Neural progenitor cell (in vitro differentiated cells): ENCODE measurements around the gene C4orf50. TPM values are rescaled to one million over a fixed set of nuclear protein-coding genes. Genes with fewer than 3 reads are reported as not detected.

ENCODE experiments used
- DNase-seq: peaks from one replicate; pipeline ENCODE4 v3.0.0-alpha.2; 2016; ENCODE audit warnings: low spot score
- H2AFZ ChIP-seq: fragments of 200-600 bp; sonication (generic); replicated peaks from 2 replicates; pipeline ENCODE4 v1.6.1; 2016; ENCODE audit warnings: antibody characterized with exemption
- H3F3A ChIP-seq: fragments of 200-600 bp; sonication (generic); 2 replicates; pipeline ENCODE4 v1.6.1; 2016; ENCODE audit warnings: antibody characterized with exemption, low read depth
- H3K27ac ChIP-seq: fragments of 200-600 bp; sonication (generic); 2 replicates; pipeline ENCODE4 v1.5.1; 2016; ENCODE audit warnings: mild to moderate bottlenecking
- H3K27me3 ChIP-seq: fragments of 200-600 bp; sonication (generic); 2 replicates; pipeline ENCODE4 v1.6.1; 2016; ENCODE audit warnings: mild to moderate bottlenecking, moderate library complexity
- H3K36me3 ChIP-seq: fragments of 200-600 bp; sonication (generic); 2 replicates; pipeline ENCODE4 v1.5.1; 2016
- H3K4me1 ChIP-seq: fragments of 200-600 bp; sonication (generic); 2 replicates; pipeline ENCODE4 v1.6.1; 2016; ENCODE audit warnings: mixed run types
- H3K4me2 ChIP-seq: fragments of 200-600 bp; sonication (generic); 2 replicates; pipeline ENCODE4 v1.6.1; 2016
- H3K4me3 ChIP-seq: fragments of 200-600 bp; sonication (generic); 2 replicates; pipeline ENCODE4 v1.5.1; 2016
- H3K79me2 ChIP-seq: fragments of 200-600 bp; sonication (generic); 2 replicates; pipeline ENCODE4 v1.6.1; 2016; ENCODE audit warnings: low read depth
- H3K9ac ChIP-seq: fragments of 200-600 bp; sonication (generic); 2 replicates; pipeline ENCODE4 v1.6.1; 2016
- H3K9me3 ChIP-seq: fragments of 200-600 bp; sonication (generic); 2 replicates; pipeline ENCODE4 v1.5.1; 2016; ENCODE audit warnings: low read depth
- H4K20me1 ChIP-seq: fragments of 200-600 bp; sonication (generic); 2 replicates; pipeline ENCODE4 v1.6.1; 2016; ENCODE audit warnings: low read depth
- H3K27ac Mint-ChIP-seq: 3 replicates; pipeline ENCODE4 v1.8.0; 2021; ENCODE audit warnings: mixed read lengths
- H3K27me3 Mint-ChIP-seq: 2 replicates; pipeline ENCODE4 v1.8.0; 2022; ENCODE audit warnings: low read depth, mild to moderate bottlenecking, inconsistent platforms, moderate library complexity, mixed read lengths; ENCODE audit not compliant: insufficient read depth
- H3K36me3 Mint-ChIP-seq: 3 replicates; pipeline ENCODE4 v1.8.0; 2021; ENCODE audit warnings: mixed read lengths
- H3K4me1 Mint-ChIP-seq: 3 replicates; pipeline ENCODE4 v1.8.0; 2021; ENCODE audit warnings: mixed read lengths
- H3K4me3 Mint-ChIP-seq: 3 replicates; pipeline ENCODE4 v1.8.0; 2021; ENCODE audit warnings: mild to moderate bottlenecking, moderate library complexity, mixed read lengths
- H3K9me3 Mint-ChIP-seq: 3 replicates; pipeline ENCODE4 v1.8.0; 2020; ENCODE audit warnings: mixed read lengths
- EZH2 ChIP-seq: fragments of 200-600 bp; sonication (generic); IDR thresholded peaks from 2 replicates; pipeline ENCODE4 v1.6.1; 2017; ENCODE audit warnings: antibody characterized with exemption, mild to moderate bottlenecking, moderate library complexity
- EZH2phosphoT487 ChIP-seq: fragments of 200-600 bp; sonication (generic); IDR thresholded peaks from 2 replicates; pipeline ENCODE4 v1.6.1; 2017; ENCODE audit warnings: antibody characterized with exemption
- total RNA-seq: library from RNA; depleted of rRNA; stranded (reverse); fragments of >200 nt; gene quantifications from 2 replicates; pipeline ENCODE4 v1.2.3, GENCODE V29; 2015; ENCODE audit warnings: low replicate concordance
- TF ChIP-seq, protein P1 (sequence below): fragments of 200-600 bp; sonication (generic); IDR thresholded peaks from 2 replicates; pipeline ENCODE4 v1.5.1; 2017; ENCODE audit warnings: antibody characterized with exemption, mild to moderate bottlenecking

Gene C4orf50
- total RNA-seq, 1 donor from 2014 or later = 0.32 TPM

DNA sequence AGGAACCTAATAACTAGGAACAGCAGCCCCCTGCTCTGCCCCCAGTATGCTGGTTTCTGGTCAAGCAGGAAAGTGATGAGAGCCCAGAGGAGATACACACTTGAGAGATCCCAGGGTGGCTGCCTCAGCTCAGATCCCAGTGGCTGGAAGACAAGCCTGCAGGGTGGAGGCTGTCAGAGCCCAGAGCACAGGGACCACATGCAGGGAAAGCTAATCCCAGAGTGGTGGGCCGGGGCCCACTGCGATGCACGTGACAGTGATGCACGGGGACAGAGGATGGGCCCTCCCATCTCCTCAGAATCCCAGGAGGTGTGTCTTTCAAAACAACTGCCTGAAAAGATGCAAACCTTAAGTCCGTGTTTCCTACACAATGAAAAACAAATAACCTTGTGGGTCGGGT, 96.2 kb downstream of the C4orf50 start:
- TF ChIP-seq EZH2 = no peak
- TF ChIP-seq EZH2phosphoT487 = no peak
- TF ChIP-seq, protein P1, sequence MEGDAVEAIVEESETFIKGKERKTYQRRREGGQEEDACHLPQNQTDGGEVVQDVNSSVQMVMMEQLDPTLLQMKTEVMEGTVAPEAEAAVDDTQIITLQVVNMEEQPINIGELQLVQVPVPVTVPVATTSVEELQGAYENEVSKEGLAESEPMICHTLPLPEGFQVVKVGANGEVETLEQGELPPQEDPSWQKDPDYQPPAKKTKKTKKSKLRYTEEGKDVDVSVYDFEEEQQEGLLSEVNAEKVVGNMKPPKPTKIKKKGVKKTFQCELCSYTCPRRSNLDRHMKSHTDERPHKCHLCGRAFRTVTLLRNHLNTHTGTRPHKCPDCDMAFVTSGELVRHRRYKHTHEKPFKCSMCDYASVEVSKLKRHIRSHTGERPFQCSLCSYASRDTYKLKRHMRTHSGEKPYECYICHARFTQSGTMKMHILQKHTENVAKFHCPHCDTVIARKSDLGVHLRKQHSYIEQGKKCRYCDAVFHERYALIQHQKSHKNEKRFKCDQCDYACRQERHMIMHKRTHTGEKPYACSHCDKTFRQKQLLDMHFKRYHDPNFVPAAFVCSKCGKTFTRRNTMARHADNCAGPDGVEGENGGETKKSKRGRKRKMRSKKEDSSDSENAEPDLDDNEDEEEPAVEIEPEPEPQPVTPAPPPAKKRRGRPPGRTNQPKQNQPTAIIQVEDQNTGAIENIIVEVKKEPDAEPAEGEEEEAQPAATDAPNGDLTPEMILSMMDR = no peak
- Histone ChIP-seq H3K4me2 (no peak overlapping the region), H3K9me3 (no peaks in the 10 kb centered on the region), H3K27me3 (no peaks in the 10 kb centered on the region), H4K20me1 (no peaks in the 10 kb centered on the region), H3F3A (no peaks in the 10 kb centered on the region), H3K27ac (no peak overlapping the region), H3K9ac (no peak overlapping the region), H3K79me2 (no peaks in the 10 kb centered on the region), H3K36me3 (no peaks in the 10 kb centered on the region), H3K4me3 (no peak overlapping the region), H2AFZ (no peak overlapping the region), H3K4me1 (peaks cover 10% of the 10 kb centered on the region)
- H3K4me3 Mint-ChIP-seq = no peak overlapping the region
- no peaks in the 10 kb centered on the region for H3K36me3 Mint-ChIP-seq
- H3K9me3 Mint-ChIP-seq = no peaks in the 10 kb centered on the region
- peaks cover 2% of the 10 kb centered on the region for H3K27me3 Mint-ChIP-seq
- peaks cover 30% of the 10 kb centered on the region for H3K4me1 Mint-ChIP-seq
- no peak overlapping the region for H3K27ac Mint-ChIP-seq
- peak; percentile 51 for DNase-seq

DNA sequence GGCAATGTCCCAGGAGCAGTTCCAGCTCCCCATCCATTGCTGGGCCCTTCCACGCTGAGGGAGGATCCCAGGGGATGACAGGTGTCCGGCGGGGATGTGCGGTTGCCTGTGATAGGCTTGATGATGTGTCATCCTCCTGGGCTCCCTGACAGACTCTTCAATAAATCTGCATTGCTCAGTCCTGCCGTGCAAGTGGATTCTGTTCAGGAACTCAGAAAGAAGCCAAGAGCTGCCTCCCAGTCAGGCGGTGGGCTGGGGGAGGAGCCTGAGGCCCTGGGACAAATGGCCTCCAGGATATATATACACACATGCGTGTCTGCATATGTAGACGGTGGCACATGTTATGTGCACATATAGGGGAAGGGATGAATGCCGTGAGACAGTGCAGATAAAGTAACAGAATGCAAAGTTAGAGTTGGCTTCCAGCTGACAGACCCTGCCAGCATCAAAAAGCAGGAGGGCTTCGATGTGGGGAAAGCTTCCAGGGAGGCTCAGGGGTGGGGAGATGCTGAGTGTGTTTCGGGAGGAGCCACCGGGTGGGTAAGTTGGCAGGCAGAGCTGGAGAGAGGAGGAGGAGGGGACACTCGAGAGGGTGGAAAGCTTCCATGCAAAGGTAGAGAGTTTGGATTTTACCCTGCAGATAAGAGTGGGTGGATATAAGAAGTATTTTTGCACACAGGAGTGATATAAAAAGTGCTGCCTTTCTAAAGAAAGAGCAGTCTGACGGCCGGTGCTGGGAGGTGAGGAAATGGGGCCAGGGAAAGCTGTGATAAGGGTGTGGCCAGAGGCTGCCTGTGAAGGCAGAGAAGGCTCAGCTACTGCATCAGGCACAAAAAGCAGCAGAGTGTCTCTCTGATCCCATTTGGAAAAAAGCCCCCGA, 96.9 kb downstream of the C4orf50 start:
- Histone ChIP-seq H3K27me3 (no peaks in the 10 kb centered on the region), H3K36me3 (no peaks in the 10 kb centered on the region), H3K9ac (no peak overlapping the region), H3K4me3 (no peak overlapping the region), H4K20me1 (no peaks in the 10 kb centered on the region), H3K4me1 (peaks cover 10% of the 10 kb centered on the region), H2AFZ (peak overlapping the region; percentile 34), H3K4me2 (no peak overlapping the region), H3K79me2 (no peaks in the 10 kb centered on the region), H3F3A (no peaks in the 10 kb centered on the region), H3K9me3 (no peaks in the 10 kb centered on the region), H3K27ac (no peak overlapping the region)
- H3K27me3 Mint-ChIP-seq = peaks cover 2% of the 10 kb centered on the region
- peak overlapping the region; percentile 7 for H3K27ac Mint-ChIP-seq
- DNase-seq = no peak
- H3K4me1 Mint-ChIP-seq = peaks cover 27% of the 10 kb centered on the region
- no peak for TF ChIP-seq EZH2phosphoT487
- TF ChIP-seq, protein P1 = no peak
- TF ChIP-seq EZH2 = no peak
- H3K4me3 Mint-ChIP-seq = no peak overlapping the region
- H3K36me3 Mint-ChIP-seq = no peaks in the 10 kb centered on the region
- no peaks in the 10 kb centered on the region for H3K9me3 Mint-ChIP-seq

DNA sequence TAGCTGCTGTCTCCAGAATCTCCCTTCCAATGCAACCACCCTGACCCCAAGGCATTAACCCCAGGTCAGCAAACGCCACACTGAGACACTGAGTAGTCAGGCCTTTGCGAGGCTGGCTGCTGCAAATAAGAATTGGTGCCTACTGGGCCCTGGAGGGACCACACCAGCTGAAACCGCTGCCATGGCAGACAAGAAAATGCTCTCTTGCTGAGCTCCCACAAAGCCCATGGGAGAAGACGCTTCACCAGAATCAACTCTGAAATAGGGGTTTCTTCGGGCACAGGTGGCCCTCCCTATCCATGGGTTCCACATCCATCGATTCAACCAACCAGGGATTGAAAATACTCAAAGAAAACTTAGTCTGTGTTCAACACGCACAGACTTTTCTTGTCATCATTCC, 98.7 kb downstream of the C4orf50 start:
- no peaks in the 10 kb centered on the region for H4K20me1 ChIP-seq
- no peak overlapping the region for H3K4me3 Mint-ChIP-seq
- no peak for DNase-seq

More for the DNA sequence above, 98.7 kb downstream of the C4orf50 start:
- Mint-ChIP-seq H3K27ac (no peak overlapping the region), H3K27me3 (peaks cover 2% of the 10 kb centered on the region), H3K9me3 (no peaks in the 10 kb centered on the region), H3K4me1 (peaks cover 14% of the 10 kb centered on the region), H3K36me3 (no peaks in the 10 kb centered on the region)
- Histone ChIP-seq H3K9me3 (no peaks in the 10 kb centered on the region), H3K79me2 (no peaks in the 10 kb centered on the region), H3F3A (no peaks in the 10 kb centered on the region), H3K4me1 (peaks cover 10% of the 10 kb centered on the region), H2AFZ (no peak overlapping the region), H3K9ac (no peak overlapping the region), H3K27ac (no peak overlapping the region), H3K27me3 (no peaks in the 10 kb centered on the region), H3K4me3 (no peak overlapping the region), H3K4me2 (no peak overlapping the region), H3K36me3 (no peaks in the 10 kb centered on the region)
- TF ChIP-seq EZH2 (no peak), EZH2phosphoT487 (no peak)
- TF ChIP-seq, protein P1 = no peak
